HEK293 (cell line): ENCODE data around the gene UNC5B.

Experiments
- GFI1B ChIP-seq: fragments of 450-650 bp; formaldehyde crosslinking; IDR thresholded peaks from 2 replicates; pipeline ENCODE4 v1.5.1; 2016; ENCODE audit warnings: missing biosample characterization, missing genetic modification characterization
- KLF16 ChIP-seq: fragments of 450-650 bp; formaldehyde crosslinking; IDR thresholded peaks from 2 replicates; pipeline ENCODE4 v1.5.1; 2017; ENCODE audit warnings: missing biosample characterization, missing genetic modification characterization
- SETDB1 ChIP-seq: IDR thresholded peaks from one replicate; pipeline ENCODE4 v1.6.1; 2017; ENCODE audit warnings: mild to moderate bottlenecking, low read length, moderate library complexity, mixed read lengths; ENCODE audit not compliant: insufficient read length
- SP3 ChIP-seq: fragments of 450-650 bp; formaldehyde crosslinking; IDR thresholded peaks from 2 replicates; pipeline ENCODE4 v1.5.1; 2016; ENCODE audit warnings: missing biosample characterization, missing genetic modification characterization
- ZEB2 ChIP-seq: fragments of 450-650 bp; formaldehyde crosslinking; IDR thresholded peaks from 2 replicates; pipeline ENCODE4 v1.5.1; 2016; ENCODE audit warnings: missing biosample characterization, missing genetic modification characterization
- ZFP37 ChIP-seq: fragments of 450-650 bp; formaldehyde crosslinking; IDR thresholded peaks from 2 replicates; pipeline ENCODE4 v1.5.1; 2016; ENCODE audit warnings: missing biosample characterization, missing genetic modification characterization
- ZFP69B ChIP-seq: fragments of 450-650 bp; formaldehyde crosslinking; IDR thresholded peaks from 2 replicates; pipeline ENCODE4 v1.5.1; 2016; ENCODE audit warnings: missing biosample characterization, missing genetic modification characterization
- ZNF133 ChIP-seq: fragments of 450-650 bp; formaldehyde crosslinking; IDR thresholded peaks from 2 replicates; pipeline ENCODE4 v1.5.1; 2016; ENCODE audit warnings: missing biosample characterization, missing genetic modification characterization
- ZNF169 ChIP-seq: fragments of 450-650 bp; formaldehyde crosslinking; IDR thresholded peaks from 2 replicates; pipeline ENCODE4 v1.5.1; 2016; ENCODE audit warnings: missing biosample characterization, missing genetic modification characterization
- ZNF24 ChIP-seq: fragments of 450-650 bp; formaldehyde crosslinking; IDR thresholded peaks from 2 replicates; pipeline ENCODE4 v1.5.1; 2016; ENCODE audit warnings: missing biosample characterization, missing genetic modification characterization
- ZNF514 ChIP-seq: fragments of 450-650 bp; formaldehyde crosslinking; IDR thresholded peaks from 2 replicates; pipeline ENCODE4 v1.5.1; 2016; ENCODE audit warnings: missing biosample characterization, missing genetic modification characterization
- ZNF529 ChIP-seq: fragments of 450-650 bp; formaldehyde crosslinking; IDR thresholded peaks from 2 replicates; pipeline ENCODE4 v1.5.1; 2017; ENCODE audit warnings: missing genetic modification characterization, missing biosample characterization; ENCODE audit not compliant: insufficient replicate concordance
- ZNF555 ChIP-seq: fragments of 450-650 bp; formaldehyde crosslinking; conservative IDR thresholded peaks from 2 replicates; pipeline ENCODE4 v1.5.1; 2017; ENCODE audit warnings: missing biosample characterization, mild to moderate bottlenecking, missing genetic modification characterization, inconsistent platforms
- ZNF571 ChIP-seq: fragments of 450-650 bp; formaldehyde crosslinking; IDR thresholded peaks from 2 replicates; pipeline ENCODE4 v1.5.0; 2017; ENCODE audit warnings: missing biosample characterization, missing genetic modification characterization
- ZNF585B ChIP-seq: fragments of 450-650 bp; formaldehyde crosslinking; IDR thresholded peaks from 2 replicates; pipeline ENCODE4 v1.5.1; 2016; ENCODE audit warnings: missing biosample characterization, missing genetic modification characterization
- ZNF596 ChIP-seq: fragments of 450-650 bp; IDR thresholded peaks from 2 replicates; pipeline ENCODE4 v1.5.0; 2018; ENCODE audit warnings: missing biosample characterization, mild to moderate bottlenecking, missing genetic modification characterization, moderate library complexity
- ZNF654 ChIP-seq: fragments of 450-650 bp; formaldehyde crosslinking; IDR thresholded peaks from 2 replicates; pipeline ENCODE4 v1.5.1; 2016; ENCODE audit warnings: low read depth, missing biosample characterization, missing genetic modification characterization
- ZNF777 ChIP-seq: fragments of 450-650 bp; formaldehyde crosslinking; IDR thresholded peaks from 2 replicates; pipeline ENCODE4 v1.5.1; 2017; ENCODE audit warnings: missing biosample characterization, missing genetic modification characterization, borderline replicate concordance
- ZNF792 ChIP-seq: fragments of 450-650 bp; formaldehyde crosslinking; IDR thresholded peaks from 2 replicates; pipeline ENCODE4 v1.5.1; 2016; ENCODE audit warnings: missing biosample characterization, missing genetic modification characterization
- ZSCAN23 ChIP-seq: fragments of 450-650 bp; formaldehyde crosslinking; IDR thresholded peaks from 2 replicates; pipeline ENCODE4 v1.5.1; 2016; ENCODE audit warnings: missing biosample characterization, missing genetic modification characterization
- TF ChIP-seq, protein P1 (sequence below): fragments of 450-650 bp; formaldehyde crosslinking; IDR thresholded peaks from 2 replicates; pipeline ENCODE4 v1.5.1; 2016; ENCODE audit warnings: missing biosample characterization, missing genetic modification characterization
- TF ChIP-seq, protein P2 (sequence below): fragments of 450-650 bp; formaldehyde crosslinking; conservative IDR thresholded peaks from 2 replicates; pipeline ENCODE4 v1.5.1; 2016; ENCODE audit warnings: low read depth, missing biosample characterization, missing genetic modification characterization
- TF ChIP-seq, protein P3 (sequence below): fragments of 450-650 bp; formaldehyde crosslinking; IDR thresholded peaks from 2 replicates; pipeline ENCODE4 v1.5.1; 2017; ENCODE audit warnings: missing biosample characterization, mild to moderate bottlenecking, missing genetic modification characterization, moderate library complexity
- TF ChIP-seq, protein P4 (sequence below): fragments of 450-650 bp; formaldehyde crosslinking; IDR thresholded peaks from 2 replicates; pipeline ENCODE4 v1.5.1; 2016; ENCODE audit warnings: missing biosample characterization, missing genetic modification characterization, low read depth
- TF ChIP-seq, protein P5 (sequence below): fragments of 450-650 bp; formaldehyde crosslinking; IDR thresholded peaks from 2 replicates; pipeline ENCODE4 v1.5.1; 2017; ENCODE audit warnings: missing biosample characterization, missing genetic modification characterization

UNC5B gene

DNA sequence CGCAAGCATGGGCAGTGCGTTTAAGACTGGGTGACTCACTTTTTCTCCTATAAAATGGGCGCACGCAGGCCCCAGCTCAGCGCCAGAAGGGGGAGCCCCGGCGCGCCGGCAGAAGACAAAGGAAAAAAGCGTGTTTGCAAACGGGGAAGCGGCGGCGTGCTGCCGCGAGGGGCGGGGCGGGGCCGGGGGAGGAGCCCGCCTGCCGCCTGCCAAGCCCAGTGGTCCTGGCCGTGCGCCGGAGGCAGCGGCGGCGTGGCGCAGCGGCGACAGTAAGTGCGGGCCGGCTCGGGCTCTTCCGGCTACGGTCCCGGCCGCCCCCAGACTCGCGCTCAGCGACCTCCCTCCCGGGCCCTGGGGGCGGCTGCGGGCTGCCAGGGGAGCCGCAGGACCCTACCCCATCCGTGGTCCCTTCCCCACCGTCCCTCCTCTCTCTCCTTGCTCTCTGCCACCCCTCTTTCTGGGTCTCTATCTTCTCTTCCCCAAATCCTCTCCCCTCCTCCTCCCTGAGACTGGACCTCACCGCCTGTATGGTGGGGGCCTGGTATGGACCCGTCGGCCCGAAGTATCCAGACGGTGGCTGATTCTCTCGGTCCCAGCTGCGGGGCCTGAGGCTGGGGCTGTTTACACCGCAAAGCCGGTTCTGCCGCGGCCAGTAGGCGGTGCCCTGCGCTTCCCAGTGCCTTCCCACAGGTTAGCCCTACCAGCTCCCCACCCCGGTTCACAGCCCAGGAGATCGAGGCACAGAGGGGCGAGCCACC, 106.9 kb downstream of the UNC5B start, which contains the start of gene SLC29A3 (continued):
- TF ChIP-seq ZNF24 (tag by site-specific recombination) (0 out of 2 replicates have a peak, but pooled peaks have one; percentile 28), ZNF529 (no peak), ZNF571 (tag by site-specific recombination) (no peak), GFI1B (no peak), SETDB1 (no peak), ZNF169 (tag by site-specific recombination) (no peak), ZNF654 (tag by site-specific recombination) (peak; percentile 70), ZFP37 (tag by site-specific recombination) (no peak), ZNF596 (no peak), KLF16 (tag by site-specific recombination) (no peak), ZEB2 (tag by site-specific recombination) (peak; percentile 75), ZSCAN23 (tag by site-specific recombination) (no peak), ZNF514 (tag by site-specific recombination) (no peak), ZNF555 (tag by site-specific recombination) (no peak), ZFP69B (no peak), ZNF792 (tag by site-specific recombination) (0 out of 2 replicates have a peak, but pooled peaks have one; percentile 23), ZNF585B (tag by site-specific recombination) (no peak), SP3 (tag by site-specific recombination) (no peak), ZNF777 (tag by site-specific recombination) (peak; percentile 91), ZNF133 (tag by site-specific recombination) (no peak)
- TF ChIP-seq, protein P1, sequence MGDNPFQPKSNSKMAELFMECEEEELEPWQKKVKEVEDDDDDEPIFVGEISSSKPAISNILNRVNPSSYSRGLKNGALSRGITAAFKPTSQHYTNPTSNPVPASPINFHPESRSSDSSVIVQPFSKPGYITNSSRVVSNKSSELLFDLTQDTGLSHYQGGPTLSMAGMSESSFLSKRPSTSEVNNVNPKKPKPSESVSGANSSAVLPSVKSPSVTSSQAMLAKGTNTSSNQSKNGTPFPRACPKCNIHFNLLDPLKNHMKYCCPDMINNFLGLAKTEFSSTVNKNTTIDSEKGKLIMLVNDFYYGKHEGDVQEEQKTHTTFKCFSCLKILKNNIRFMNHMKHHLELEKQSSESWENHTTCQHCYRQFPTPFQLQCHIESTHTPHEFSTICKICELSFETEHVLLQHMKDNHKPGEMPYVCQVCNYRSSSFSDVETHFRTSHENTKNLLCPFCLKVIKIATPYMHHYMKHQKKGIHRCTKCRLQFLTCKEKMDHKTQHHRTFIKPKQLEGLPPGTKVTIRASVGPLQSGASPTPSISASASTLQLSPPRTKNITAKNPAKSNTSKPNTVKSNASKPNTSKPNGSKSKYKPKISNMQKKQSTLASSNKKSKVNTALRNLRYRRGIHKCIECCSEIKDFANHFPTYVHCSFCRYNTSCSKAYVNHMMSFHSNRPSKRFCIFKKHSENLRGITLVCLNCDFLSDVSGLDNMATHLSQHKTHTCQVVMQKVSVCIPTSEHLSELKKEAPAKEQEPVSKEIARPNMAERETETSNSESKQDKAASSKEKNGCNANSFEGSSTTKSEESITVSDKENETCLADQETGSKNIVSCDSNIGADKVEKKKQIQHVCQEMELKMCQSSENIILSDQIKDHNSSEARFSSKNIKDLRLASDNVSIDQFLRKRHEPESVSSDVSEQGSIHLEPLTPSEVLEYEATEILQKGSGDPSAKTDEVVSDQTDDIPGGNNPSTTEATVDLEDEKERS (tag by site-specific recombination): no peak
- TF ChIP-seq, protein P2, sequence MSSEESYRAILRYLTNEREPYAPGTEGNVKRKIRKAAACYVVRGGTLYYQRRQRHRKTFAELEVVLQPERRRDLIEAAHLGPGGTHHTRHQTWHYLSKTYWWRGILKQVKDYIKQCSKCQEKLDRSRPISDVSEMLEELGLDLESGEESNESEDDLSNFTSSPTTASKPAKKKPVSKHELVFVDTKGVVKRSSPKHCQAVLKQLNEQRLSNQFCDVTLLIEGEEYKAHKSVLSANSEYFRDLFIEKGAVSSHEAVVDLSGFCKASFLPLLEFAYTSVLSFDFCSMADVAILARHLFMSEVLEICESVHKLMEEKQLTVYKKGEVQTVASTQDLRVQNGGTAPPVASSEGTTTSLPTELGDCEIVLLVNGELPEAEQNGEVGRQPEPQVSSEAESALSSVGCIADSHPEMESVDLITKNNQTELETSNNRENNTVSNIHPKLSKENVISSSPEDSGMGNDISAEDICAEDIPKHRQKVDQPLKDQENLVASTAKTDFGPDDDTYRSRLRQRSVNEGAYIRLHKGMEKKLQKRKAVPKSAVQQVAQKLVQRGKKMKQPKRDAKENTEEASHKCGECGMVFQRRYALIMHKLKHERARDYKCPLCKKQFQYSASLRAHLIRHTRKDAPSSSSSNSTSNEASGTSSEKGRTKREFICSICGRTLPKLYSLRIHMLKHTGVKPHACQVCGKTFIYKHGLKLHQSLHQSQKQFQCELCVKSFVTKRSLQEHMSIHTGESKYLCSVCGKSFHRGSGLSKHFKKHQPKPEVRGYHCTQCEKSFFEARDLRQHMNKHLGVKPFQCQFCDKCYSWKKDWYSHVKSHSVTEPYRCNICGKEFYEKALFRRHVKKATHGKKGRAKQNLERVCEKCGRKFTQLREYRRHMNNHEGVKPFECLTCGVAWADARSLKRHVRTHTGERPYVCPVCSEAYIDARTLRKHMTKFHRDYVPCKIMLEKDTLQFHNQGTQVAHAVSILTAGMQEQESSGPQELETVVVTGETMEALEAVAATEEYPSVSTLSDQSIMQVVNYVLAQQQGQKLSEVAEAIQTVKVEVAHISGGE (tag by site-specific recombination): peak; percentile 48; the same call in 1 of the 2 replicates
- TF ChIP-seq, protein P3, sequence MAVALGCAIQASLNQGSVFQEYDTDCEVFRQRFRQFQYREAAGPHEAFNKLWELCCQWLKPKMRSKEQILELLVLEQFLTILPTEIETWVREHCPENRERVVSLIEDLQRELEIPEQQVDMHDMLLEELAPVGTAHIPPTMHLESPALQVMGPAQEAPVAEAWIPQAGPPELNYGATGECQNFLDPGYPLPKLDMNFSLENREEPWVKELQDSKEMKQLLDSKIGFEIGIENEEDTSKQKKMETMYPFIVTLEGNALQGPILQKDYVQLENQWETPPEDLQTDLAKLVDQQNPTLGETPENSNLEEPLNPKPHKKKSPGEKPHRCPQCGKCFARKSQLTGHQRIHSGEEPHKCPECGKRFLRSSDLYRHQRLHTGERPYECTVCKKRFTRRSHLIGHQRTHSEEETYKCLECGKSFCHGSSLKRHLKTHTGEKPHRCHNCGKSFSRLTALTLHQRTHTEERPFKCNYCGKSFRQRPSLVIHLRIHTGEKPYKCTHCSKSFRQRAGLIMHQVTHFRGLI (tag by site-specific recombination): peak; percentile 45; the same call in 1 of the 2 replicates
- TF ChIP-seq, protein P4, sequence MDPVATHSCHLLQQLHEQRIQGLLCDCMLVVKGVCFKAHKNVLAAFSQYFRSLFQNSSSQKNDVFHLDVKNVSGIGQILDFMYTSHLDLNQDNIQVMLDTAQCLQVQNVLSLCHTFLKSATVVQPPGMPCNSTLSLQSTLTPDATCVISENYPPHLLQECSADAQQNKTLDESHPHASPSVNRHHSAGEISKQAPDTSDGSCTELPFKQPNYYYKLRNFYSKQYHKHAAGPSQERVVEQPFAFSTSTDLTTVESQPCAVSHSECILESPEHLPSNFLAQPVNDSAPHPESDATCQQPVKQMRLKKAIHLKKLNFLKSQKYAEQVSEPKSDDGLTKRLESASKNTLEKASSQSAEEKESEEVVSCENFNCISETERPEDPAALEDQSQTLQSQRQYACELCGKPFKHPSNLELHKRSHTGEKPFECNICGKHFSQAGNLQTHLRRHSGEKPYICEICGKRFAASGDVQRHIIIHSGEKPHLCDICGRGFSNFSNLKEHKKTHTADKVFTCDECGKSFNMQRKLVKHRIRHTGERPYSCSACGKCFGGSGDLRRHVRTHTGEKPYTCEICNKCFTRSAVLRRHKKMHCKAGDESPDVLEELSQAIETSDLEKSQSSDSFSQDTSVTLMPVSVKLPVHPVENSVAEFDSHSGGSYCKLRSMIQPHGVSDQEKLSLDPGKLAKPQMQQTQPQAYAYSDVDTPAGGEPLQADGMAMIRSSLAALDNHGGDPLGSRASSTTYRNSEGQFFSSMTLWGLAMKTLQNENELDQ (tag by site-specific recombination): no peak
- TF ChIP-seq, protein P5, sequence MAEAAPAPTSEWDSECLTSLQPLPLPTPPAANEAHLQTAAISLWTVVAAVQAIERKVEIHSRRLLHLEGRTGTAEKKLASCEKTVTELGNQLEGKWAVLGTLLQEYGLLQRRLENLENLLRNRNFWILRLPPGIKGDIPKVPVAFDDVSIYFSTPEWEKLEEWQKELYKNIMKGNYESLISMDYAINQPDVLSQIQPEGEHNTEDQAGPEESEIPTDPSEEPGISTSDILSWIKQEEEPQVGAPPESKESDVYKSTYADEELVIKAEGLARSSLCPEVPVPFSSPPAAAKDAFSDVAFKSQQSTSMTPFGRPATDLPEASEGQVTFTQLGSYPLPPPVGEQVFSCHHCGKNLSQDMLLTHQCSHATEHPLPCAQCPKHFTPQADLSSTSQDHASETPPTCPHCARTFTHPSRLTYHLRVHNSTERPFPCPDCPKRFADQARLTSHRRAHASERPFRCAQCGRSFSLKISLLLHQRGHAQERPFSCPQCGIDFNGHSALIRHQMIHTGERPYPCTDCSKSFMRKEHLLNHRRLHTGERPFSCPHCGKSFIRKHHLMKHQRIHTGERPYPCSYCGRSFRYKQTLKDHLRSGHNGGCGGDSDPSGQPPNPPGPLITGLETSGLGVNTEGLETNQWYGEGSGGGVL (tag by site-specific recombination): 0 out of 2 replicates have a peak, but pooled peaks have one; percentile 21
